NOMO-1 treated with dmso at 0.1 percent for 144 hours (cell line): ENCODE measurements around the gene SAG.

Experiments used
- DNase-seq: peaks from one replicate; lab custom pipeline; 2025; ENCODE audit not compliant: unreplicated experiment; lab: John Stamatoyannopoulos, UW

Gene SAG

GRCh38 chr2:233379034-233379433 lies 71.4 kb downstream of the SAG start:
- DNase-seq, result no peak

DNA sequence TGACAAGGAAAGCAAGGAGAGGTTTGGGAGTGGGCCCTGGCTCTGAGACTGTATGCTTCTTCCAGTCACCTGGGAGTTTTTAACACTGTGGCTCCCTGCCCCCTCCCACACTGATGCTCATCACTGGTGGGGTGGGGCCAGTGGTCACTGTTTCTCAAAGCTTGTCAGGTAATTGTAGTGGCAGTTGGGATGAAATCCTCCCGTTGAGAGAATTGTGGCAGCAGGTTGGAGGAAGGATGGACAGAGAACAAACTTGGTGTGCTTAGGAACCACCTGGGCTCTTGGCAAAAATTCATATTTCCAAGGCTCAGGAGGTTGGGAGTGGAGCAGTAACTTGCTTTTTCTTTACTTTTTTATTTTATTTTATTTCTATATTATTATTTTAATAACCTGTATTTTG lies 71.8 kb downstream of the SAG start:
- DNase-seq, result no peak

DNA sequence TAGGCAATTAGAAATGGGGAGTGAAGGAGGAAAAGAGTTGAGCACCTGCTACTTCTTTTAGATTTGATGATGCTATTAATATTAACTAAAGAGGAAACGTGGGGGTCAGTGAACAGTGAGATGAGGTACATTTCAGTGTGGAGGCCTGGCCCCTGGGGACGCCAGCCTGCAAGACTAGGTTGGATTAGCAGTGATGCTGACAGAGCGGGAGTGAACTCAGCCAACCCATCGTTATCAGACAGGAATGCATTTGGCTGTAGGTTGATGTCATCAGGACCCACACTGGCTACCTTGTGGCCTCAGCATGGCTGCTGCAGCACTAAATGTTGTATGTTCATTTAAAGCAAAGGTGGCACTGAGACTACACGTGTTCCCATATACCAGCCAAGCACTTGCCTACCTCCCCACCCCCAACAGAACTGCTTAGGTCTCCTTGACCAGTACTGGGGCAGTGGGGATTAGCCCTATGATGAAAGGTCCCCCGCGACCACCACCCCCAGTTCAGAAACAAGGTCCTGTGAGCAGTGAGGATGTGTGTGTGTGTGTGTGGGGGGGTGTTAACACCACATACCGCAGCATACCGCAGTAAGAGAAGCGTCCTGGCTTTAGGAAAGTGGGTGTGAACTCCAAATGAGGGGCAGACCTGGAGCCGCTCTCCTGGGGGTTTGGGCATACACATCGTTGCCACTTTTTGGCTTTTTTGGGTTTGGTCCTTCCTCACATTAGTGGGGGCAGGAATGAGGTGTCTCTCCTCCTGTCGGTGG lies 72.7 kb downstream of the SAG start:
- no peak for DNase-seq

DNA sequence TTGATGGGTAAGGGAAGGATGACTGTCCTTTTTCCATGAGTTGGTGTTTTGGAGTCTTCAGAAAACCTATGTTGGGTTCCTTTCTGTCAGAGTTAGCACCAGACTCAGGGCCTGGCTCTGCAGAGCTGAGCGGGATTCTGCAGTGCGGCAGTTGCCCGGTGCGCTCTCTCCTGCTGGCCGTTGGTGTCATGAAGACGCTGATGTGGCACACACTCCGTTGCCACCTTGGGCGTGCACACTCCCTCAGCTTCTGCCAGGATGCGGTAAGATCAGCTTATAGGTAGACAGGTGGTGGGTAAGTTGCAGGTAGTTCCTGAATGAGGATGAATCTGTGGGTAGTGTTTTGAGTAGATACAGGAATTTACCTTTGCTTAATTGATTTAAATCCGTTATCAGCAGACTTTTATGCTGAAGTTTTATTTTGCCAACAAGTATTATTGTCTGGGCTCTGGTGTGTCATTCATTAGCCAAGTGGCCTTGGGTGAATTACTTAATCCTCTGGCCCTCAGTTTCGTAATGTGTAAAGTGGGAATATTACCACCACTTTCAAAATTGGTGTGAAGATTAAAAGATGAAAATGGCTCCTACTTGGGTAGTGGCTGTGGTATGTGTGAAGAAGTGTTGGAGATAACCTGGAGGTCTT lies 73.5 kb downstream of the SAG start:
- no peak for DNase-seq

- DNase-seq, result no peak
Measured at GRCh38 chr2:233381638-233381995, 74.0 kb downstream of the SAG start.

GRCh38 chr2:233384015-233384414 lies 76.4 kb downstream of the SAG start:
- no peak for DNase-seq

DNA sequence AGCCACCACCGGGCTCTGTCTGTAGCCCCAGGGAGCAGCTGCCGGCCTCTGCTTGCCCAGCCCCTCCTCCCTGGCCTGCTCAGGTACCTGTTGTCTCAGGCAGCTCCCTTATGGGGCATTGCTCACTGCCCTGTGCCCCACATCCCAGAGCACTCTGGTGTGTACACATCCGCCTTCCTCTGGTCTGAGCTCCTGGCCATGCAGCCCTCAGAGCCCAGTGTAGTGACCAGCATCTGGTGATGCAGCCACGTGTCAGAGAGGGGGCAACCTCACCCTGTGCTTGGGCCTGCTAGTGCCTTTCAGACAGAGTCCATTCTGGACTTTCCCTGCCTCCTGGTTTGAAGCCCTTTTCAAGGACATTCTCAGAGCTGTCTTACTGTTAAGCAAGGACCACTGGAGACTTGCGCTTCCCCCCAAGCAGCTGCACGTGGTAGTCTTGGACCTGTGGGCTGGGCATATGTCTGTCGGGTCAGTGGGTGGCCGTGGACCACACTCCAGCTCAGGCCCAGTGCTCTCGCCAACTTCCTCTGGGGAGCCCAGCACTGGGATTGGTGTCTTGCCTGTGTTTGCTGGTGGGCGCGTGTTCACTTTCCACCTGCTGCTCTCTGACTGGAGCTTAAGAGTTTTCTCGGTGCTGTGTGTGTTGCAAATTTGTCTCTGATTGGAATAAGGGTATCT lies 77.3 kb downstream of the SAG start:
- no peak for DNase-seq

GRCh38 chr2:233385489-233386044 lies 78.0 kb downstream of the SAG start:
- DNase-seq, result no peak

DNA sequence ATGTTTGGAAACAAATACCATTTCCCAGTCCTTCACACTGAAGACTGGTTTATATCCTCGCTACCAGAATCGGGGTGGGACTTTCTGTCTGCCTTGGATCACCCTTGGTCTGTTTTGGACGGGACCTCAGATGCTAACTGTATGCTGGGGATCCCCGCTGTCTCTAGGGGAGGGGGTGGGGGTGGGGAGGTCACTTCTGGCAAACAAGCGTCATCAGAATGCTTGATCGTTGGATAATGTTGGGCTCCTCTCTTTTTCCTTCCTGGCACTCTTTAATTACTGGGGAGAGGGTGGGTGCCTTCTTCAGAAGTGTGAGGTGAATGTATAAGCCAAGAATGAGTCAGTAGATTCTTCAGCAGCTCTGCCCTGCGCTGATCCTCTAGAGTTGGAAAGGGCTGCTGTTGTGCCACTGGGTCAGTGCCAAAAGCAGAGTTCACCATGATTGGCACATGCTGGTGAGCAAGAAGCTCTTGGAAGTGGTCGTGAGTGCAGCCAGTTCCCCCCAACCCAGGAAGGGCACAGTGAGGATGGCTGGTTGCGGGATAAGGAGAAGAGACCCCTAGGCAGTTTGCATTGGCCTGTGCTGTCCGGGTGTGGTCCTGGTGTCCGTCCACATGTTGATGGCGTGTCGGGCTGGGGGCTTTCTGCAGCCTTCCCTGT lies 78.9 kb downstream of the SAG start:
- no peak for DNase-seq

GRCh38 chr2:233387225-233387624 lies 79.6 kb downstream of the SAG start:
- no peak for DNase-seq

- no peak for DNase-seq
Measured at GRCh38 chr2:233387667-233388528, 80.3 kb downstream of the SAG start.

- DNase-seq, result no peak
Measured at GRCh38 chr2:233389601-233390125, 82.0 kb downstream of the SAG start.

DNA sequence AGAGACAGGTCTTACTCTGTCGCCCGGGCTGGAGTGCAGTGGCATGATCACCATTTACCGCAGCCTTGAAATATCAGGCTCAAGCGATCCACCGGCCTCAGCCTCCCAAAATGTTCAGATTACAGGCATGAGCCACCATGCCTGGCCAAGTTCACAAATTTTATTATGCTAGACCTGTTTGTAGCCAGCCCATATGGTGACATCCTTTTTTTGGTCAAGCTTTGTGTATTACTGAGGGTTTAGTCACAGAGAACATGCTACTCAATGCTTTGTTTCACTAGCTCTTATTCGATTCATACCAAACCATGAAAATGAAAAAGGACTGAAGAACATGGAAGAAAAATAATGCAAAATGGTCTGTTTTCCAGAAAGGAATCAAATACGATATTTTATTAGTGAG lies 88.1 kb downstream of the SAG start:
- no peak for DNase-seq
